HepG2 (cell line): Measurements from ENCODE around the gene ZFYVE21.

Source experiments
- CTCF ChIP-seq: sonication (generic); formaldehyde crosslinking; IDR thresholded peaks from 2 replicates; pipeline ENCODE4 v1.5.0; 2020; ENCODE audit warnings: mild to moderate bottlenecking, missing genetic modification reagents, moderate library complexity
- KMT2B ChIP-seq: IDR thresholded peaks from 2 replicates; pipeline ENCODE4 v1.6.1; 2016; ENCODE audit warnings: missing genetic modification reagents, missing compliant biosample characterization
- MAX ChIP-seq: IDR thresholded peaks from 2 replicates; pipeline ENCODE4 v1.6.1; 2012; ENCODE audit warnings: inconsistent platforms
- MXI1 ChIP-seq: IDR thresholded peaks from 3 replicates; pipeline ENCODE4 v1.6.1; 2012; ENCODE audit warnings: low read depth, low read length, inconsistent platforms, borderline replicate concordance
- NCOA1 ChIP-seq: sonication (generic); formaldehyde crosslinking; IDR thresholded peaks from 2 replicates; pipeline ENCODE4 v1.9.0; 2021; ENCODE audit warnings: missing genetic modification reagents
- POLR2A ChIP-seq, 2 experiments: IDR thresholded peaks; 2 replicates each; pipeline ENCODE4 v1.6.1; 2011; ENCODE audit warnings: low read depth in 2 of 2, low read length in 2 of 2, mild to moderate bottlenecking in 1 of 2, moderate library complexity in 1 of 2; ENCODE audit not compliant: insufficient read depth in 1 of 2
- SMC3 ChIP-seq: IDR thresholded peaks from 2 replicates; pipeline ENCODE4 v1.6.1; 2011; ENCODE audit warnings: low read length, improper control_type of control experiment
- TCF12 ChIP-seq, 2 experiments: fragments of 450-650 bp in 1 of 2; sonication (generic) in 1 of 2; formaldehyde crosslinking in 1 of 2; IDR thresholded peaks; 2 replicates each; pipeline versions ENCODE4 v1.6.1 to v1.8.0; 2017 to 2022; ENCODE audit warnings: antibody characterized with exemption in 1 of 2, mild to moderate bottlenecking in 1 of 2, missing genetic modification reagents in 1 of 2, moderate library complexity in 1 of 2
- ZBTB40 ChIP-seq, 2 experiments: fragments of 450-650 bp in 1 of 2; sonication (generic) in 1 of 2; formaldehyde crosslinking in 1 of 2; IDR thresholded peaks; 2 replicates each; pipeline versions ENCODE4 v1.6.1 to v1.8.0; 2016 to 2022; ENCODE audit warnings: antibody characterized with exemption in 1 of 2, mild to moderate bottlenecking in 1 of 2, missing genetic modification reagents in 1 of 2
- ZBTB43 ChIP-seq: sonication (generic); formaldehyde crosslinking; conservative IDR thresholded peaks from 2 replicates; pipeline ENCODE4 v1.4.0; 2020; ENCODE audit warnings: missing genetic modification reagents
- ZNF17 ChIP-seq: sonication (generic); formaldehyde crosslinking; IDR thresholded peaks from 2 replicates; pipeline ENCODE4 v1.5.0; 2020; ENCODE audit warnings: mild to moderate bottlenecking, missing genetic modification reagents

GRCh38 chr14:103680491-103681231 lies 34.9 kb upstream of the ZFYVE21 start:
- TF ChIP-seq ZBTB40 (IDR thresholded peaks at IDR 0.05) (no peak), ZBTB40 (CRISPR knock-in tag; IDR thresholded peaks at IDR 0.05) (no peak), KMT2B (no peak), POLR2A (IDR thresholded peaks at IDR 0.05; ENCODE audit: insufficient read depth in 1 of 2, low read depth in 2 of 2, low read length in 2 of 2) (no peak), MAX (no peak), NCOA1 (CRISPR knock-in tag) (no peak), SMC3 (no peak), CTCF (no peak), ZBTB43 (CRISPR knock-in tag) (no peak), ZNF17 (CRISPR knock-in tag) (no peak), MXI1 (no peak), TCF12 (IDR thresholded peaks at IDR 0.05) (no peak), TCF12 (CRISPR knock-in tag; IDR thresholded peaks at IDR 0.05) (no peak)
